HL-60 (cell line): ENCODE results near the gene STRIP1.

Source experiments
- CTCF ChIP-seq: IDR thresholded peaks from one replicate; pipeline ENCODE4 v1.5.1; 2011; ENCODE audit warnings: low read length, control low read depth, inconsistent platforms; ENCODE audit not compliant: insufficient read depth
- GABPA ChIP-seq: IDR thresholded peaks from 2 replicates; pipeline ENCODE4 v1.6.1; 2012; ENCODE audit warnings: low read depth
- POLR2AphosphoS5 ChIP-seq: IDR thresholded peaks from 2 replicates; pipeline ENCODE4 v1.6.1; 2012; ENCODE audit warnings: low read depth
- REST ChIP-seq: IDR thresholded peaks from 2 replicates; pipeline ENCODE4 v1.6.1; 2012; ENCODE audit warnings: low read depth; ENCODE audit not compliant: insufficient replicate concordance
- SPI1 ChIP-seq: IDR thresholded peaks from 2 replicates; pipeline ENCODE4 v1.6.1; 2012; ENCODE audit warnings: low read depth, mild to moderate bottlenecking, borderline replicate concordance

DNA sequence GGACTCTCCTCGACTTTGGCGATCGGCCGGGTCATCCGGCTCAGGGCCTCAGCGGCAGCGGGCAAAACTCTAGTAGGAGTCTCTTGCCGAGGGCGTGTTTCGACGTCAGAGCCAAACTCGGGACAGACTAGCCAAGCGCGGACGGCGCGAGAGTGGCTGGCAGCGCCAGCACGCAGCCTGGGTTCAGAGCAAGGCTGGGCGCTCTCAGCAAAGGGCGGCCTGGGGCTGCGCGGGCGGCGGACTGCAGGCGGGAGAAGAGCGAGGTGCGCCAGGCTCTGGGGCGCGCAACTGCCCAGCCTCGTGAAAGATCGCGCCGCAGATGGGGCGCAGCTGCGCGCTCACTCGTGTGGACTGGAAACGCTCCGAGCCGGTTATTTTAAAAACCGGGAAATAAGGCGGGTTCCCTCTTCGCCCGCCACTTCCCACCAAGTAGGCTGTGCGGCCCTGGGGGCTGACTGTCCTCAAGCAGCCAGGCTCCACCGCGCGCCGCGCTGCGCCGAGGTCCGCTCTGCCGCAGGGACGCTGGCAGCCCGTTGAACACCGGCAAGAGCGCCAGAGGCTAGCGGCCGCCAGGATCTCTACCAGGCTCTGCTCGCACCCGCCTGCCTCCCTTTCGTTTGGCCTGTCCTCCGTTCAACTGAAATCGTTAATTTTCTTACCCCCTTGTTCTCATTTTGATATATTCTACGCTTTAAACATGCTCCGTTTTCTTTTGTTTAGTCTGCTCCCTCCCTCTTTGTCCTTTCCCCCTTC is 33.6 kb downstream of the STRIP1 start:
- no peak for TF ChIP-seq POLR2AphosphoS5
- no peak for TF ChIP-seq CTCF
- no peak for TF ChIP-seq REST
- TF ChIP-seq GABPA, result no peak
- TF ChIP-seq SPI1, result no peak
